Stimulated activated CD4-positive, alpha-beta T cell treated with anti-CD3 and anti-CD28 coated beads, Interleukin-1b, Interleukin-23, amount 100 ng/mL, for 4 hours (primary cell): Measurements from ENCODE around the gene PTPRA.

Experiments used
- DNase-seq, 2 donors: peaks; one replicate each; pipeline ENCODE4 v3.0.0-alpha.2; 2020; ENCODE audit warnings: low read depth in 2 of 2

PTPRA gene

GRCh38 chr20:2849529-2849928 is 23.8 kb upstream of the PTPRA start:
- DNase-seq = no peak

- DNase-seq = no peak
Observed at GRCh38 chr20:2851086-2851485, 22.2 kb upstream of the PTPRA start.

GRCh38 chr20:2858591-2858990 is 14.7 kb upstream of the PTPRA start:
- no peak for DNase-seq

- DNase-seq = no peak
Observed at GRCh38 chr20:2859330-2860121, 13.8 kb upstream of the PTPRA start.

GRCh38 chr20:2864626-2865025 is 8.7 kb upstream of the PTPRA start:
- DNase-seq = no peak

- DNase-seq = no peak
Observed at GRCh38 chr20:2865101-2865500, 8.2 kb upstream of the PTPRA start.

- DNase-seq = no peak
Observed at GRCh38 chr20:2865630-2866029, 7.7 kb upstream of the PTPRA start.

GRCh38 chr20:2866236-2866635 is 7.0 kb upstream of the PTPRA start:
- no peak for DNase-seq

- DNase-seq = no peak
Observed at GRCh38 chr20:2867081-2867864, 6.0 kb upstream of the PTPRA start.

- no peak for DNase-seq
Observed at GRCh38 chr20:2869381-2869780, 3.9 kb upstream of the PTPRA start.

GRCh38 chr20:2871111-2871465 is 2.2 kb upstream of the PTPRA start:
- DNase-seq = no peak

- no peak for DNase-seq
Observed at GRCh38 chr20:2871661-2872458, 1.4 kb upstream of the PTPRA start.

- peak; percentile 65 to 70 for DNase-seq
Observed at GRCh38 chr20:2872459-2873009, 747 bp upstream of the PTPRA start.

GRCh38 chr20:2873747-2874041 is 413 bp downstream of the PTPRA start:
- DNase-seq = peak; percentile 21 to 56

- DNase-seq = no peak
Observed at GRCh38 chr20:2874456-2874855, 1.2 kb downstream of the PTPRA start.

- no peak for DNase-seq
Observed at GRCh38 chr20:2875690-2876203, 2.5 kb downstream of the PTPRA start.

- DNase-seq = no peak
Observed at GRCh38 chr20:2878515-2878914, 5.2 kb downstream of the PTPRA start.

GRCh38 chr20:2879146-2879545 is 5.9 kb downstream of the PTPRA start:
- no peak for DNase-seq

GRCh38 chr20:2880650-2881049 is 7.4 kb downstream of the PTPRA start:
- no peak for DNase-seq

GRCh38 chr20:2883726-2884637 is 10.7 kb downstream of the PTPRA start:
- no peak for DNase-seq

GRCh38 chr20:2887715-2888114 is 14.4 kb downstream of the PTPRA start:
- DNase-seq = no peak
